Mesenteric fat pad (tissue), 1 donor: ENCODE data around the gene ADM. TPM values are rescaled to one million over a fixed set of nuclear protein-coding genes. Genes with fewer than 3 reads are reported as not detected.

Experiments
- total RNA-seq: library from RNA; stranded (reverse); fragmentation: NEBNext Ultra II Directional; extraction: Animal tissue kit (Norgen Biotek cat#: 25700); gene quantifications from one replicate; pipeline ENCODE4 v1.2.1, GENCODE V29; 2021
- donor health status: DM: yes; HTN: yes; CAD: no.

ADM gene
- total RNA-seq, 1 donor from 2014 or later = 663 TPM

Other genes starting within 250 kb of the ADM start
- gene SBF2, start 10.9 kb upstream of the ADM start, total RNA-seq = 99.7 TPM
- gene AMPD3, start 150.2 kb downstream of the ADM start, total RNA-seq = 27.2 TPM
- gene RNF141, start 236.1 kb downstream of the ADM start, total RNA-seq = 54.0 TPM